ENCODE data around the gene DYNLT1. TPM values are rescaled to one million over a fixed set of nuclear protein-coding genes. Genes with fewer than 3 reads are reported as not detected.

Gene DYNLT1
- total RNA-seq, 1 experiment from 2014 or later: 105 TPM

DNA sequence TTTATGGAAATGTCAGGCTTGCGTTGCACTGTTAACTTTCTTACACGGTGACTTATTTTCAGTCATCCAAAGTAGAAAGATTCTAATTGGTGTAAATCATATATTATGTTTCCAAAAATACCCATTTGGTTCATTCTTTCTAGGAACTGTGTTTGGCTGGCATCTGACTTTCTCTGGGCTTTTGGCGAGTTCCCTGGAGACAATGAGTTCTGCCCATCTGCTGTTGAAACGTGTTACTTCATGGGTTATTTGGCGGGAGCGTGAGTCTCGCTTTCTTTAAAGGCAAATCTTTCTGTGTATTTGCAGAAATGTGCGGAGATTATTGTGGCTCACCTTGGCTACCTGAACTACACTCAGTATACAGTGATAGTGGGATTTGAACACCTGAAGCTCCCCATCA lies 55.2 kb downstream of the DYNLT1 start:
- H2AK5ac ChIP-seq (ENCODE audit: insufficient read length, low read length): no peak overlapping the region
- no peak overlapping the region for H2BK120ac ChIP-seq (ENCODE audit: low read depth, low read length, poor library complexity, severe bottlenecking)
- no peaks in the 10 kb centered on the region for H3K4me1 ChIP-seq (ENCODE audit: insufficient read depth, low read length)
- no CpG with 5 or more reads among the region's 8 CpGs for WGBS (ENCODE audit: extremely low coverage, insufficient read length, low lambda C conversion rate)
- H3K79me1 ChIP-seq (ENCODE audit: insufficient read depth, low read depth, low read length, poor library complexity, severe bottlenecking): no peaks in the 10 kb centered on the region
- H2BK12ac ChIP-seq (ENCODE audit: insufficient read length, low read depth, low read length): no peak overlapping the region
- no peaks in the 10 kb centered on the region for H3K79me2 ChIP-seq (ENCODE audit: insufficient read depth, low read length)
- no peaks in the 10 kb centered on the region for H3K27me3 ChIP-seq (ENCODE audit: insufficient read depth, low read length)
- DNase-seq: no peak
- no peak overlapping the region for H3K14ac ChIP-seq (ENCODE audit: insufficient read depth, low read length)
- Mint-ChIP-seq H3K27ac (no peak overlapping the region), H3K4me3 (no peak overlapping the region), H3K36me3 (ENCODE audit: insufficient read depth in 1 of 3, low read depth in 3 of 3) (peaks cover 43 to 90% (median 87%) of the 10 kb centered on the region in 3 experiments), H3K27me3 (ENCODE audit: low read depth) (no peaks in the 10 kb centered on the region), H3K9me3 (no peaks in the 10 kb centered on the region), H3K4me1 (no peaks in the 10 kb centered on the region)
- no peak overlapping the region for H3T11ph ChIP-seq (ENCODE audit: low read length)
- no peak overlapping the region for H3K4me2 ChIP-seq (ENCODE audit: insufficient read depth, insufficient read length, low read length)
- no peak overlapping the region for H3K9ac ChIP-seq (ENCODE audit: extremely low read depth, insufficient read length, low read length)
- no peak overlapping the region for H4K91ac ChIP-seq (ENCODE audit: insufficient read length, low read depth, low read length)
- no peak overlapping the region for H2BK20ac ChIP-seq (ENCODE audit: low read depth, low read length, poor library complexity, severe bottlenecking)
- no peak overlapping the region for H2AFZ ChIP-seq (ENCODE audit: low read length)
- no peaks in the 10 kb centered on the region for H3K9me3 ChIP-seq (ENCODE audit: control insufficient read depth, low read depth, low read length)
- no peak overlapping the region for H3K4ac ChIP-seq (ENCODE audit: low read depth, low read length)
- no peaks in the 10 kb centered on the region for H3K23me2 ChIP-seq (ENCODE audit: insufficient read length, low read depth, low read length, poor library complexity, severe bottlenecking)
- TF ChIP-seq, protein P1, sequence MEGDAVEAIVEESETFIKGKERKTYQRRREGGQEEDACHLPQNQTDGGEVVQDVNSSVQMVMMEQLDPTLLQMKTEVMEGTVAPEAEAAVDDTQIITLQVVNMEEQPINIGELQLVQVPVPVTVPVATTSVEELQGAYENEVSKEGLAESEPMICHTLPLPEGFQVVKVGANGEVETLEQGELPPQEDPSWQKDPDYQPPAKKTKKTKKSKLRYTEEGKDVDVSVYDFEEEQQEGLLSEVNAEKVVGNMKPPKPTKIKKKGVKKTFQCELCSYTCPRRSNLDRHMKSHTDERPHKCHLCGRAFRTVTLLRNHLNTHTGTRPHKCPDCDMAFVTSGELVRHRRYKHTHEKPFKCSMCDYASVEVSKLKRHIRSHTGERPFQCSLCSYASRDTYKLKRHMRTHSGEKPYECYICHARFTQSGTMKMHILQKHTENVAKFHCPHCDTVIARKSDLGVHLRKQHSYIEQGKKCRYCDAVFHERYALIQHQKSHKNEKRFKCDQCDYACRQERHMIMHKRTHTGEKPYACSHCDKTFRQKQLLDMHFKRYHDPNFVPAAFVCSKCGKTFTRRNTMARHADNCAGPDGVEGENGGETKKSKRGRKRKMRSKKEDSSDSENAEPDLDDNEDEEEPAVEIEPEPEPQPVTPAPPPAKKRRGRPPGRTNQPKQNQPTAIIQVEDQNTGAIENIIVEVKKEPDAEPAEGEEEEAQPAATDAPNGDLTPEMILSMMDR (conservative IDR thresholded peaks at IDR 0.05): no peak
- no peak overlapping the region for H3K23ac ChIP-seq (ENCODE audit: insufficient read length, low read depth, low read length)
- no peak overlapping the region for H3K56ac ChIP-seq (ENCODE audit: insufficient read length, low read depth, low read length)
- no peak overlapping the region for H2BK5ac ChIP-seq (ENCODE audit: insufficient read length, low read length)
- H4K5ac ChIP-seq (ENCODE audit: insufficient read length, low read depth, low read length): no peak overlapping the region
- H4K20me1 ChIP-seq (ENCODE audit: control insufficient read depth, insufficient read depth, insufficient read length): no peaks in the 10 kb centered on the region
- H3K18ac ChIP-seq (ENCODE audit: insufficient read length, low read depth, low read length): no peak overlapping the region
- H3K27ac ChIP-seq (ENCODE audit: insufficient read length, low read depth, low read length): no peak overlapping the region
- no peak overlapping the region for H2BK15ac ChIP-seq (ENCODE audit: low read depth, low read length)
- no peak overlapping the region for H4K8ac ChIP-seq (replicated peaks; ENCODE audit: insufficient read length, low read depth, low read length)
